ENCODE measurements around the gene UGT3A1.
"Not testable (repeated sequence)": the region's sequence is repeated elsewhere in the genome, so short reads cannot be mapped to it uniquely, and the experiment has no call there.

GRCh38 chr5:36019584-36019983 lies 28.4 kb upstream of the UGT3A1 start:
- not testable (repeated sequence) for TF ChIP-seq POLR2AphosphoS5, CTCF (IDR thresholded peaks at IDR 0.05)
